Right lobe of liver (tissue), 6 donors: ENCODE data around the gene MIA3. TPM values are rescaled to one million over a fixed set of nuclear protein-coding genes. Genes with fewer than 3 reads are reported as not detected.

ENCODE experiments used
- ATAC-seq, 4 donors: fragments of 200-7000 bp; cut with Tn5 transposase; one replicate each; pipeline ENCODE4 v1.9.1; 2020; ENCODE audit warnings: mild to moderate bottlenecking in 4 of 4, moderate library complexity in 4 of 4
- DNase-seq, 3 donors: peaks; one replicate each; pipeline ENCODE4 v3.0.0-alpha.2; 2020
- H3K27ac ChIP-seq, 3 donors: fragments of 200-600 bp; one replicate each; pipeline ENCODE4 v1.8.0; 2022
- H3K27me3 ChIP-seq, 2 donors: fragments of 200-600 bp; one replicate each; pipeline ENCODE4 v1.8.0; 2022
- H3K36me3 ChIP-seq, 4 donors: fragments of 200-600 bp; sonication (generic) in 1 of 4; one replicate each; pipeline versions ENCODE4 v1.5.1 to v1.8.0; 2017 to 2022; ENCODE audit warnings: control low read depth in 1 of 4
- H3K4me1 ChIP-seq, 4 donors: fragments of 200-600 bp; sonication (generic) in 1 of 4; one replicate each; pipeline versions ENCODE4 v1.5.1 to v1.8.0; 2017 to 2022; ENCODE audit warnings: control low read depth in 1 of 4
- H3K4me3 ChIP-seq, 3 donors: fragments of 200-600 bp; one replicate each; pipeline ENCODE4 v1.8.0; 2022
- H3K9me3 ChIP-seq, 4 donors: fragments of 200-600 bp; sonication (generic) in 1 of 4; one replicate each; pipeline versions ENCODE4 v1.5.1 to v1.8.0; 2017 to 2022; ENCODE audit warnings: control low read depth in 1 of 4
- CTCF ChIP-seq, 4 donors: fragments of 200-600 bp in 3 of 4; fragments of 450-650 bp in 1 of 4; IDR thresholded peaks; one replicate each; pipeline versions ENCODE4 v1.5.1 to v1.8.0; 2016 to 2022; ENCODE audit warnings: antibody characterized with exemption in 4 of 4, mild to moderate bottlenecking in 2 of 4
- POLR2A ChIP-seq: fragments of 450-650 bp; IDR thresholded peaks from one replicate; pipeline ENCODE4 v1.6.1; 2017; ENCODE audit warnings: antibody characterized with exemption, mild to moderate bottlenecking
- WGBS: methylation state at CpG from one replicate; pipeline ENCODE4 v1.1.6; 2018; ENCODE audit warnings: low coverage, low lambda C conversion rate; ENCODE audit not compliant: insufficient coverage; ENCODE audit errors: missing lambda C conversion rate; 5-methylcytosine and 5-hydroxymethylcytosine counted together
- intact Hi-C, 2 donors: fragments of 100-400 bp; cut with DNase I; formaldehyde crosslinking; loops; one replicate each; pipeline versions ENCODE4 v1.11.2 to v1.14.1; 2022
- total RNA-seq, 6 experiments: library from RNA; depleted of rRNA in 2 of 6; stranded (reverse); fragments of >200 nt in 2 of 6; fragmentation: NEBNext Ultra II Directional in 3 of 6; extraction: Animal tissue kit (Norgen Biotek cat#: 25700) in 3 of 6; gene quantifications; one replicate each; pipeline versions ENCODE4 v1.1.0 to v1.2.4, GENCODE V29; 2016 to 2023
- donor health status: DM: no; HTN: yes; CAD: no.
- donor health status: DM: no; HTN: no; CAD: no.
- donor health status: DM: no; HTN: no; CAD: no.
- donor health status: DM: no; HTN: yes; CAD: no.
- donor health status: DM: no; HTN: yes; CAD: no.

The MIA3 gene
- total RNA-seq, 6 experiments from 2014 or later, result 40.6 to 89.6 (median 60.6) TPM

GRCh38 chr1:222623458-222623857 is 5.6 kb downstream of the MIA3 start:
- Histone ChIP-seq H3K4me1 (peaks cover 0 to 25% (median 8%) of the 10 kb centered on the region in 4 donors), H3K4me3 (no peak overlapping the region), H3K27ac (no peak overlapping the region), H3K27me3 (no peaks in the 10 kb centered on the region), H3K9me3 (no peaks in the 10 kb centered on the region), H3K36me3 (peaks cover 0 to 58% (median 5%) of the 10 kb centered on the region in 4 donors)
- TF ChIP-seq CTCF (IDR thresholded peaks at IDR 0.05), result no peak
- TF ChIP-seq POLR2A, result no peak
- intact Hi-C loops, result no loop called here
- DNase-seq (no peak), ATAC-seq (no peak)

GRCh38 chr1:222624214-222624613 is 6.3 kb downstream of the MIA3 start:
- Histone ChIP-seq H3K4me3 (no peak overlapping the region), H3K9me3 (no peaks in the 10 kb centered on the region), H3K4me1 (peaks cover 0 to 20% (median 7%) of the 10 kb centered on the region in 4 donors), H3K36me3 (peaks cover 0 to 63% (median 5%) of the 10 kb centered on the region in 4 donors), H3K27me3 (no peaks in the 10 kb centered on the region), H3K27ac (no peak overlapping the region)
- DNase-seq, result no peak
- no peak for ATAC-seq
- intact Hi-C loops, result no loop called here
- TF ChIP-seq CTCF (IDR thresholded peaks at IDR 0.05), result no peak
- TF ChIP-seq POLR2A, result no peak
- WGBS, result 94% methylated on average over 7 of the region's 7 CpGs

GRCh38 chr1:222627232-222627631 is 9.3 kb downstream of the MIA3 start:
- peaks cover 0 to 18% (median 4%) of the 10 kb centered on the region in 4 donors for H3K4me1 ChIP-seq
- intact Hi-C loops, result no loop called here
- peaks cover 0 to 57% (median 9%) of the 10 kb centered on the region in 4 donors for H3K36me3 ChIP-seq
- H3K27me3 ChIP-seq, result no peaks in the 10 kb centered on the region
- peak; percentile 60 to 93 (median 81) for ATAC-seq
- peak overlapping the region in 2 of 3 donors; percentile 27 to 33 for H3K27ac ChIP-seq
- TF ChIP-seq POLR2A, result no peak
- no peak for TF ChIP-seq CTCF (IDR thresholded peaks at IDR 0.05)
- no peaks in the 10 kb centered on the region for H3K9me3 ChIP-seq
- DNase-seq, result peak in 1 of 3 donors; percentile 54
- no peak overlapping the region for H3K4me3 ChIP-seq
- WGBS, result 34% methylated on average over 6 of the region's 6 CpGs

GRCh38 chr1:222629921-222630535 is 12.1 kb downstream of the MIA3 start:
- DNase-seq (no peak), ATAC-seq (no peak)
- WGBS, result 96% methylated on average over 7 of the region's 7 CpGs
- intact Hi-C loops, result loop anchor here (5.0 to 10.0 kb wide), 2 partner anchors 163 to 165 kb away; no protein-coding TSS in a partner anchor
- no peak overlapping the region for H3K4me3 ChIP-seq
- peaks cover 0 to 25% (median 4%) of the 10 kb centered on the region in 4 donors for H3K4me1 ChIP-seq
- no peaks in the 10 kb centered on the region for H3K9me3 ChIP-seq
- no peak overlapping the region for H3K27ac ChIP-seq
- no peaks in the 10 kb centered on the region for H3K27me3 ChIP-seq
- TF ChIP-seq POLR2A, result no peak
- no peak for TF ChIP-seq CTCF (IDR thresholded peaks at IDR 0.05)
- H3K36me3 ChIP-seq, result peaks cover 0 to 42% (median 7%) of the 10 kb centered on the region in 4 donors
